Transverse colon (tissue), 4 donors: ENCODE results near the gene UNC5B. TPM values are rescaled to one million over a fixed set of nuclear protein-coding genes. Genes with fewer than 3 reads are reported as not detected.

Experiments used
- DNase-seq: peaks from one replicate; pipeline ENCODE4 v3.0.0-alpha.2; 2019
- H3K27ac ChIP-seq, 4 donors: fragments of 200-600 bp; sonication (generic); 2 replicates each; pipeline ENCODE4 v1.5.1; 2016 to 2018; ENCODE audit warnings: inconsistent platforms in 4 of 4
- H3K27me3 ChIP-seq: fragments of 200-600 bp; sonication (generic); 2 replicates; pipeline ENCODE4 v1.5.1; 2017; ENCODE audit warnings: inconsistent platforms
- H3K36me3 ChIP-seq, 4 donors: fragments of 200-600 bp; sonication (generic); 2 replicates each; pipeline ENCODE4 v1.5.1; 2017 to 2019; ENCODE audit warnings: inconsistent platforms in 4 of 4
- H3K4me1 ChIP-seq, 4 donors: fragments of 200-600 bp; sonication (generic); 2 replicates each; pipeline ENCODE4 v1.5.1; 2017 to 2020; ENCODE audit warnings: inconsistent platforms in 4 of 4
- H3K4me3 ChIP-seq, 4 donors: fragments of 200-600 bp; sonication (generic); 1 replicate in 1 of 4; 2 replicates in 3 of 4; pipeline versions ENCODE4 v1.5.1 to v1.6.1; 2017 to 2019; ENCODE audit warnings: inconsistent platforms in 4 of 4
- H3K9me3 ChIP-seq, 2 donors: fragments of 200-600 bp; sonication (generic); 2 replicates each; pipeline ENCODE4 v1.5.1; 2017 to 2019; ENCODE audit warnings: inconsistent platforms in 2 of 2
- CTCF ChIP-seq, 5 experiments: fragments of 200-600 bp in 3 of 5; fragments of 450-650 bp in 2 of 5; sonication (generic) in 3 of 5; IDR thresholded peaks; 1 replicate in 2 of 5; 2 replicates in 3 of 5; pipeline ENCODE4 v1.5.1; 2016 to 2017; ENCODE audit warnings: antibody characterized with exemption in 5 of 5, inconsistent platforms in 3 of 5, mild to moderate bottlenecking in 2 of 5, moderate library complexity in 1 of 5
- EP300 ChIP-seq: sonication (generic); formaldehyde crosslinking; IDR thresholded peaks from one replicate; pipeline ENCODE4 v1.6.1; 2017; ENCODE audit warnings: antibody characterized with exemption, low read depth
- POLR2A ChIP-seq: fragments of 450-650 bp; IDR thresholded peaks from one replicate; pipeline ENCODE4 v1.6.1; 2016; ENCODE audit warnings: antibody characterized with exemption, mild to moderate bottlenecking, moderate library complexity
- POLR2AphosphoS5 ChIP-seq, 3 donors: sonication (generic); formaldehyde crosslinking; IDR thresholded peaks; one replicate each; pipeline ENCODE4 v1.6.1; 2016; ENCODE audit warnings: antibody characterized with exemption in 3 of 3
- WGBS, 2 donors: methylation state at CpG; one replicate each; pipeline ENCODE4 v1.1.5; 2018; ENCODE audit warnings: low coverage in 1 of 2; 5-methylcytosine and 5-hydroxymethylcytosine counted together
- in situ Hi-C, 4 donors: fragments of 200-750 bp; cut with MboI; loops; one replicate each; pipeline versions ENCODE4 v1.15.0 to v1.15.1; 2017; ENCODE audit warnings: low sequenced_read_pairs in 3 of 4, low pct_ligation_motif_present in 1 of 4, low pct_unique_long_range_greater_than_20kb in 1 of 4
- intact Hi-C: fragments of 100-400 bp; cut with DNase I; formaldehyde crosslinking; loops from one replicate; pipeline ENCODE4 v1.15.1; 2023; ENCODE audit warnings: low total_unique reads
- total RNA-seq, 4 donors: library from RNA; depleted of rRNA; stranded (reverse); fragments of >200 nt; gene quantifications; one replicate each; pipeline ENCODE4 v1.1.0, GENCODE V29; 2016

Gene UNC5B
- total RNA-seq, 4 donors from 2014 or later = 12.3 to 74.1 (median 41.2) TPM

- H3K4me1 ChIP-seq = peaks cover 5 to 22% (median 13%) of the 10 kb centered on the region in 4 donors
- 75% methylated on average over 16 of the region's 16 CpGs; no CpG with 5 or more reads in 1 of the 2 donors for WGBS, 2 donors
- in situ Hi-C loops = no loop called here
- no peaks in the 10 kb centered on the region for H3K9me3 ChIP-seq
- H3K36me3 ChIP-seq = no peaks in the 10 kb centered on the region
- no peak overlapping the region for H3K4me3 ChIP-seq
- intact Hi-C loops = loop anchor here (5.0 kb wide), 1 partner anchor 1817 kb away; no protein-coding TSS in a partner anchor
- H3K27ac ChIP-seq = no peak overlapping the region
- TF ChIP-seq EP300 (no peak), POLR2A (no peak), CTCF (IDR thresholded peaks at IDR 0.05) (no peak), POLR2AphosphoS5 (IDR thresholded peaks at IDR 0.05) (no peak)
- DNase-seq = no peak
- no peaks in the 10 kb centered on the region for H3K27me3 ChIP-seq
Measured at GRCh38 chr10:71228875-71229675, 16.7 kb downstream of the UNC5B start.

GRCh38 chr10:71229726-71230655 lies 17.6 kb downstream of the UNC5B start:
- no peak for TF ChIP-seq POLR2AphosphoS5 (IDR thresholded peaks at IDR 0.05)
- no peak for TF ChIP-seq CTCF (IDR thresholded peaks at IDR 0.05)
- no peak for TF ChIP-seq POLR2A
- no peak for TF ChIP-seq EP300
- no peaks in the 10 kb centered on the region for H3K9me3 ChIP-seq
- 74% methylated on average over 11 of the region's 11 CpGs; no CpG with 5 or more reads in 1 of the 2 donors for WGBS, 2 donors
- intact Hi-C loops (loop anchor here (5.0 kb wide), 1 partner anchor 1818 kb away; no protein-coding TSS in a partner anchor), in situ Hi-C loops (no loop called here)
- H3K4me3 ChIP-seq = no peak overlapping the region
- no peak overlapping the region for H3K27ac ChIP-seq
- no peaks in the 10 kb centered on the region for H3K36me3 ChIP-seq
- H3K27me3 ChIP-seq = no peaks in the 10 kb centered on the region
- no peak for DNase-seq
- peaks cover 5 to 31% (median 14%) of the 10 kb centered on the region in 4 donors for H3K4me1 ChIP-seq

GRCh38 chr10:71230656-71231025 lies 18.3 kb downstream of the UNC5B start:
- whole genome bisulfite sequencing, 2 donors = 71% methylated on average over 1 of the region's 1 CpG; no CpG with 5 or more reads in 1 of the 2 donors
- in situ Hi-C loops = no loop called here
- H3K27me3 ChIP-seq = no peaks in the 10 kb centered on the region
- H3K27ac ChIP-seq = no peak overlapping the region
- intact Hi-C loops = no loop called here
- no peaks in the 10 kb centered on the region for H3K9me3 ChIP-seq
- peaks cover 5 to 37% (median 15%) of the 10 kb centered on the region in 4 donors for H3K4me1 ChIP-seq
- DNase-seq = no peak
- H3K36me3 ChIP-seq = no peaks in the 10 kb centered on the region
- H3K4me3 ChIP-seq = no peak overlapping the region
- TF ChIP-seq EP300 (no peak), POLR2A (no peak), POLR2AphosphoS5 (IDR thresholded peaks at IDR 0.05) (no peak), CTCF (IDR thresholded peaks at IDR 0.05) (no peak)

GRCh38 chr10:71231206-71231605 lies 18.8 kb downstream of the UNC5B start:
- WGBS, 2 donors = 73 to 86% methylated on average over 4 to 11 of the region's 11 CpGs
- Histone ChIP-seq H3K4me3 (no peak overlapping the region), H3K27me3 (no peaks in the 10 kb centered on the region), H3K36me3 (no peaks in the 10 kb centered on the region), H3K9me3 (no peaks in the 10 kb centered on the region), H3K27ac (no peak overlapping the region), H3K4me1 (peaks cover 5 to 43% (median 17%) of the 10 kb centered on the region in 4 donors)
- no peak for DNase-seq
- intact Hi-C loops (no loop called here), in situ Hi-C loops (no loop called here)
- TF ChIP-seq POLR2AphosphoS5 (IDR thresholded peaks at IDR 0.05) (no peak), POLR2A (no peak), EP300 (no peak), CTCF (IDR thresholded peaks at IDR 0.05) (no peak)
